Tibial nerve (tissue), 4 donors: Measurements from ENCODE around the gene BACE2. TPM values are rescaled to one million over a fixed set of nuclear protein-coding genes. Genes with fewer than 3 reads are reported as not detected.
"Not testable (repeated sequence)": the region's sequence is repeated elsewhere in the genome, so short reads cannot be mapped to it uniquely, and the experiment has no call there.

ENCODE experiments used
- DNase-seq, 2 donors: peaks; one replicate each; pipeline ENCODE4 v3.0.0-alpha.2; 2019; ENCODE audit warnings: low spot score in 2 of 2
- H3K27ac ChIP-seq, 4 donors: fragments of 200-600 bp; sonication (generic) in 3 of 4; one replicate each; pipeline ENCODE4 v1.5.1; 2017 to 2019; ENCODE audit warnings: mild to moderate bottlenecking in 1 of 4
- H3K27me3 ChIP-seq, 2 donors: fragments of 200-600 bp; sonication (generic) in 1 of 2; one replicate each; pipeline versions ENCODE4 v1.5.1 to v1.6.0; 2017 to 2019
- H3K36me3 ChIP-seq, 3 donors: fragments of 200-600 bp; sonication (generic); one replicate each; pipeline ENCODE4 v1.5.1; 2018 to 2019
- H3K4me1 ChIP-seq, 4 donors: fragments of 200-600 bp; sonication (generic) in 3 of 4; one replicate each; pipeline ENCODE4 v1.5.1; 2017 to 2019
- H3K4me3 ChIP-seq, 4 donors: fragments of 200-600 bp; sonication (generic) in 3 of 4; one replicate each; pipeline ENCODE4 v1.5.1; 2017 to 2019; ENCODE audit warnings: mild to moderate bottlenecking in 1 of 4, moderate library complexity in 1 of 4
- H3K9me3 ChIP-seq, 4 donors: fragments of 200-600 bp; sonication (generic) in 3 of 4; one replicate each; pipeline ENCODE4 v1.5.1; 2017 to 2019
- CTCF ChIP-seq, 5 experiments: fragments of 200-600 bp in 3 of 5; fragments of 450-650 bp in 2 of 5; sonication (generic) in 3 of 5; IDR thresholded peaks; one replicate each; pipeline ENCODE4 v1.5.1; 2016 to 2019; ENCODE audit warnings: antibody characterized with exemption in 5 of 5, mild to moderate bottlenecking in 3 of 5, moderate library complexity in 2 of 5
- EP300 ChIP-seq, 2 donors: sonication (generic); formaldehyde crosslinking; IDR thresholded peaks; one replicate each; pipeline ENCODE4 v1.6.1; 2017; ENCODE audit warnings: antibody characterized with exemption in 2 of 2, mild to moderate bottlenecking in 1 of 2
- POLR2A ChIP-seq, 2 donors: fragments of 450-650 bp; IDR thresholded peaks; one replicate each; pipeline ENCODE4 v1.6.1; 2017; ENCODE audit warnings: antibody characterized with exemption in 2 of 2, mild to moderate bottlenecking in 2 of 2, moderate library complexity in 2 of 2
- WGBS, 2 donors: methylation state at CpG; one replicate each; pipeline ENCODE4 v1.1.5; 2018; 5-methylcytosine and 5-hydroxymethylcytosine counted together
- total RNA-seq, 4 donors: library from RNA; depleted of rRNA; stranded (reverse); fragments of >200 nt; gene quantifications; one replicate each; pipeline ENCODE4 v1.1.0, GENCODE V29; 2016

The BACE2 gene
- total RNA-seq, 4 donors from 2014 or later = 69.5 to 96.9 (median 79.2) TPM

GRCh38 chr21:41186755-41187536 is 19.0 kb downstream of the BACE2 start:
- no peaks in the 10 kb centered on the region for H3K27me3 ChIP-seq
- peaks cover 0 to 10% (median 2%) of the 10 kb centered on the region in 4 donors for H3K9me3 ChIP-seq
- H3K27ac ChIP-seq = no peak overlapping the region
- TF ChIP-seq EP300 (IDR thresholded peaks at IDR 0.05) (no peak), POLR2A (IDR thresholded peaks at IDR 0.05) (no peak), CTCF (IDR thresholded peaks at IDR 0.05) (no peak)
- no peaks in the 10 kb centered on the region for H3K36me3 ChIP-seq
- no peak overlapping the region for H3K4me3 ChIP-seq
- WGBS, 2 donors = 62 to 72% methylated on average over 7 to 9 of the region's 9 CpGs
- DNase-seq = no peak
- H3K4me1 ChIP-seq = peaks cover 0 to 8% (median 1%) of the 10 kb centered on the region in 4 donors

GRCh38 chr21:41187537-41188025 is 19.6 kb downstream of the BACE2 start:
- Histone ChIP-seq H3K4me1 (peaks cover 0 to 8% (median 1%) of the 10 kb centered on the region in 4 donors), H3K4me3 (no peak overlapping the region), H3K36me3 (no peaks in the 10 kb centered on the region), H3K9me3 (peaks cover 0 to 10% (median 2%) of the 10 kb centered on the region in 4 donors), H3K27me3 (no peaks in the 10 kb centered on the region), H3K27ac (no peak overlapping the region)
- WGBS, 2 donors = 49 to 55% methylated on average over 6 of the region's 6 CpGs
- no peak for DNase-seq
- TF ChIP-seq CTCF (IDR thresholded peaks at IDR 0.05) (no peak), EP300 (IDR thresholded peaks at IDR 0.05) (no peak), POLR2A (IDR thresholded peaks at IDR 0.05) (no peak)

GRCh38 chr21:41188486-41189149 is 20.7 kb downstream of the BACE2 start:
- peaks cover 0 to 5% (median 1%) of the 10 kb centered on the region in 4 donors for H3K4me1 ChIP-seq

GRCh38 chr21:41189150-41189745 is 21.3 kb downstream of the BACE2 start:
- Histone ChIP-seq H3K27me3 (no peaks in the 10 kb centered on the region), H3K9me3 (peaks cover 0 to 10% (median 2%) of the 10 kb centered on the region in 4 donors), H3K4me1 (peaks cover 0 to 3% (median 0%) of the 10 kb centered on the region in 4 donors), H3K27ac (no peak overlapping the region), H3K36me3 (no peaks in the 10 kb centered on the region), H3K4me3 (no peak overlapping the region)
- 84 to 90% methylated on average over 1 of the region's 1 CpG for WGBS, 2 donors
- no peak for DNase-seq
- no peak for TF ChIP-seq EP300 (IDR thresholded peaks at IDR 0.05)
- TF ChIP-seq CTCF (IDR thresholded peaks at IDR 0.05) = no peak
- TF ChIP-seq POLR2A (IDR thresholded peaks at IDR 0.05) = no peak

More at GRCh38 chr21:41188486-41189149, 20.7 kb downstream of the BACE2 start:
- Histone ChIP-seq H3K27ac (no peak overlapping the region), H3K4me3 (no peak overlapping the region), H3K9me3 (peaks cover 0 to 10% (median 2%) of the 10 kb centered on the region in 4 donors), H3K27me3 (no peaks in the 10 kb centered on the region), H3K36me3 (no peaks in the 10 kb centered on the region)
- TF ChIP-seq EP300 (IDR thresholded peaks at IDR 0.05) (no peak), CTCF (IDR thresholded peaks at IDR 0.05) (no peak), POLR2A (IDR thresholded peaks at IDR 0.05) (no peak)
- WGBS, 2 donors = 86 to 91% methylated on average over 6 of the region's 6 CpGs
- DNase-seq = no peak

- not testable (repeated sequence) for H3K36me3 ChIP-seq, H3K9me3 ChIP-seq, H3K27ac ChIP-seq, H3K27me3 ChIP-seq, H3K4me3 ChIP-seq, H3K4me1 ChIP-seq, DNase-seq
- WGBS, 2 donors = 81 to 88% methylated on average over 4 of the region's 4 CpGs
Observed at GRCh38 chr21:41192552-41192951, 24.6 kb downstream of the BACE2 start.
